ENCODE measurements around the gene RAB23. TPM values are rescaled to one million over a fixed set of nuclear protein-coding genes. Genes with fewer than 3 reads are reported as not detected.

The RAB23 gene
- total and polyA plus RNA-seq, 2 of the 8 experiments (the other 6 are each of a cell fraction or from before 2014, with no cell fraction given): 6.5 to 17.2 TPM

DNA sequence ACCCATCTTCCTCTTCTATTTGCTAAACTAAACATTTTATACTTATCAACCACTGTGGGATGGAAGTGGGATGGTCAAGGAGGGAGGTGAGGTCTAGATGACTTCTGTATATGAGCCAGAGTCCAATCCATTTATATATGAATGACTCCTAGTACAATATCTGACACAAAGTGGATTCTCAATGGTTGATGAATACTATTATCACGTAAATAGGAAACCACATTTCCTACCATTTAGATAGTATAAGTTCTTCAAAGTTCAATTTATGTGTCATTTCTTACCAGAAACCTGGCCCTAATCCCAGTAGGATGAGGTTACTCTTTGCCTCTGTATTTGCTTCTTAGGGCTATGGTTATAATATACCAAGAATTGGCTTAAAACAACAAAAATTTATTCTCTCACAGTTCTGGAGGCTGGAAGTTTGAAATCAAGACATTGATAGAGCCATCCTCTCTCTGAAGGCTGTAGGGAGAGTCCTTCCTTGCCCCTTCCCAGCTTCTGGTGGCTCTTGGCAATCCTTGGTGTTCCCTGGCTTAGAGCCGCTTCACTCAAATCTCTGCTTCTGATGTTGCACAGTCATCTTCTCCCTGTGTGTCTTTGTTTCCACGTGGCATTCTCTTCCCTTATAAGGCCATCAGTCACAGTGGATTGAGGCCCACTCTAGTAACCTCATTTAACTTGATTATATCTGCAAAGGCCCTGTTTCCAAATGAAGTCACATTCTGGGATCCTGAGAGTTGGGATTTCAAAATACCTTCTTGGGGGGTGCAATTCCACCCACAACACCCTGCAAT is 41.0 kb upstream of the RAB23 start (continued):
- TF ChIP-seq KDM4A (IDR thresholded peaks at IDR 0.05; ENCODE audit: low read depth, low read length, severe bottlenecking): no peak
- TF ChIP-seq BACH1 (IDR thresholded peaks at IDR 0.05; ENCODE audit: low read length): no peak
- TF ChIP-seq EZH2 (IDR thresholded peaks at IDR 0.05; ENCODE audit: low read depth, low read length, severe bottlenecking): no peak
- TF ChIP-seq POU5F1 (IDR thresholded peaks at IDR 0.05; ENCODE audit: low read depth, low read length): no peak
- TF ChIP-seq, protein P1, sequence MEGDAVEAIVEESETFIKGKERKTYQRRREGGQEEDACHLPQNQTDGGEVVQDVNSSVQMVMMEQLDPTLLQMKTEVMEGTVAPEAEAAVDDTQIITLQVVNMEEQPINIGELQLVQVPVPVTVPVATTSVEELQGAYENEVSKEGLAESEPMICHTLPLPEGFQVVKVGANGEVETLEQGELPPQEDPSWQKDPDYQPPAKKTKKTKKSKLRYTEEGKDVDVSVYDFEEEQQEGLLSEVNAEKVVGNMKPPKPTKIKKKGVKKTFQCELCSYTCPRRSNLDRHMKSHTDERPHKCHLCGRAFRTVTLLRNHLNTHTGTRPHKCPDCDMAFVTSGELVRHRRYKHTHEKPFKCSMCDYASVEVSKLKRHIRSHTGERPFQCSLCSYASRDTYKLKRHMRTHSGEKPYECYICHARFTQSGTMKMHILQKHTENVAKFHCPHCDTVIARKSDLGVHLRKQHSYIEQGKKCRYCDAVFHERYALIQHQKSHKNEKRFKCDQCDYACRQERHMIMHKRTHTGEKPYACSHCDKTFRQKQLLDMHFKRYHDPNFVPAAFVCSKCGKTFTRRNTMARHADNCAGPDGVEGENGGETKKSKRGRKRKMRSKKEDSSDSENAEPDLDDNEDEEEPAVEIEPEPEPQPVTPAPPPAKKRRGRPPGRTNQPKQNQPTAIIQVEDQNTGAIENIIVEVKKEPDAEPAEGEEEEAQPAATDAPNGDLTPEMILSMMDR (IDR thresholded peaks at IDR 0.05; ENCODE audit: control extremely low read depth in 1 of 3, insufficient read depth in 1 of 3, low read depth in 1 of 3, low read length in 3 of 3): no peak
- TF ChIP-seq, protein P2, sequence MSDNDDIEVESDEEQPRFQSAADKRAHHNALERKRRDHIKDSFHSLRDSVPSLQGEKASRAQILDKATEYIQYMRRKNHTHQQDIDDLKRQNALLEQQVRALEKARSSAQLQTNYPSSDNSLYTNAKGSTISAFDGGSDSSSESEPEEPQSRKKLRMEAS (IDR thresholded peaks at IDR 0.05): no peak
- TF ChIP-seq, protein P3, sequence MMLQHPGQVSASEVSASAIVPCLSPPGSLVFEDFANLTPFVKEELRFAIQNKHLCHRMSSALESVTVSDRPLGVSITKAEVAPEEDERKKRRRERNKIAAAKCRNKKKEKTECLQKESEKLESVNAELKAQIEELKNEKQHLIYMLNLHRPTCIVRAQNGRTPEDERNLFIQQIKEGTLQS (IDR thresholded peaks at IDR 0.05; ENCODE audit: insufficient read depth, low read depth, low read length): no peak
